SK-N-SH treated with all-trans-retinoic acid at 6 μM for 48 hours (cell line): ENCODE results near the gene DCAF6.

Experiments
- ATAC-seq: fragments of 200-7000 bp; cut with Tn5 transposase; 3 replicates; pipeline ENCODE4 v1.9.1; 2020; ENCODE audit warnings: mild to moderate bottlenecking, moderate library complexity
- ARNTL ChIP-seq: fragments of 450-650 bp; formaldehyde crosslinking; IDR thresholded peaks from 2 replicates; pipeline ENCODE4 v1.5.0; 2020; ENCODE audit warnings: low read depth, mild to moderate bottlenecking, moderate library complexity, borderline replicate concordance
- BACH2 ChIP-seq: fragments of 250-450 bp; sonication (Bioruptor Pico); IDR thresholded peaks from 2 replicates; pipeline ENCODE4 v1.9.0; 2021; ENCODE audit warnings: mild to moderate bottlenecking, borderline replicate concordance
- CSDC2 ChIP-seq: fragments of 250-450 bp; sonication (Bioruptor Pico); IDR thresholded peaks from 2 replicates; pipeline ENCODE4 v1.5.0; 2020; ENCODE audit warnings: mild to moderate bottlenecking, moderate library complexity
- CSRNP3 ChIP-seq: fragments of 250-450 bp; sonication (Bioruptor Pico); IDR thresholded peaks from 2 replicates; pipeline ENCODE4 v1.5.1; 2021; ENCODE audit warnings: mild to moderate bottlenecking, moderate library complexity
- ESRRG ChIP-seq: fragments of 250-450 bp; sonication (Bioruptor Pico); IDR thresholded peaks from 2 replicates; pipeline ENCODE4 v1.6.1; 2021; ENCODE audit warnings: mild to moderate bottlenecking
- GLIS3 ChIP-seq: fragments of 250-450 bp; sonication (Bioruptor Pico); IDR thresholded peaks from 2 replicates; pipeline ENCODE4 v1.5.0; 2020; ENCODE audit warnings: mild to moderate bottlenecking, moderate library complexity
- POU6F1 ChIP-seq: fragments of 250-450 bp; sonication (Bioruptor Pico); IDR thresholded peaks from 2 replicates; pipeline ENCODE4 v1.8.0; 2021; ENCODE audit warnings: low read depth, mild to moderate bottlenecking, moderate library complexity, borderline replicate concordance
- PPARA ChIP-seq: fragments of 250-450 bp; sonication (Bioruptor Pico); IDR thresholded peaks from 2 replicates; pipeline ENCODE4 v1.5.0; 2020; ENCODE audit warnings: mild to moderate bottlenecking, borderline replicate concordance
- RARB ChIP-seq: fragments of 250-450 bp; sonication (Bioruptor Pico); IDR thresholded peaks from 2 replicates; pipeline ENCODE4 v1.8.0; 2021; ENCODE audit warnings: mild to moderate bottlenecking, moderate library complexity
- SNAI2 ChIP-seq: fragments of 250-450 bp; sonication (Bioruptor Pico); IDR thresholded peaks from 2 replicates; pipeline ENCODE4 v1.5.0; 2020; ENCODE audit warnings: mild to moderate bottlenecking, moderate library complexity
- TCF4 ChIP-seq: fragments of 250-450 bp; sonication (Bioruptor Pico); IDR thresholded peaks from 2 replicates; pipeline ENCODE4 v1.8.0; 2021; ENCODE audit warnings: mild to moderate bottlenecking, moderate library complexity, borderline replicate concordance
- TOX ChIP-seq: fragments of 250-450 bp; sonication (Bioruptor Pico); IDR thresholded peaks from 2 replicates; pipeline ENCODE4 v1.8.0; 2021; ENCODE audit warnings: mild to moderate bottlenecking, moderate library complexity, borderline replicate concordance
- TSHZ2 ChIP-seq: fragments of 250-450 bp; sonication (Bioruptor Pico); IDR thresholded peaks from 2 replicates; pipeline ENCODE4 v1.5.0; 2020; ENCODE audit warnings: mild to moderate bottlenecking, moderate library complexity
- ZFP3 ChIP-seq: fragments of 250-450 bp; sonication (Bioruptor Pico); IDR thresholded peaks from 2 replicates; pipeline ENCODE4 v1.5.0; 2020; ENCODE audit warnings: mild to moderate bottlenecking, moderate library complexity
- ZNF565 ChIP-seq: fragments of 450-650 bp; formaldehyde crosslinking; conservative IDR thresholded peaks from 2 replicates; pipeline ENCODE4 v1.5.0; 2020; ENCODE audit warnings: low read depth, mild to moderate bottlenecking, moderate library complexity
- ZNF70 ChIP-seq: fragments of 450-650 bp; formaldehyde crosslinking; IDR thresholded peaks from 2 replicates; pipeline ENCODE4 v1.5.0; 2020; ENCODE audit warnings: mild to moderate bottlenecking, moderate library complexity
- ZNF8 ChIP-seq: fragments of 450-650 bp; formaldehyde crosslinking; IDR thresholded peaks from 2 replicates; pipeline ENCODE4 v1.5.0; 2020; ENCODE audit warnings: mild to moderate bottlenecking, moderate library complexity
- TF ChIP-seq, protein P1 (sequence below): fragments of 250-450 bp; sonication (Bioruptor Pico); IDR thresholded peaks from 2 replicates; pipeline ENCODE4 v1.5.1; 2020; ENCODE audit warnings: low read depth, mild to moderate bottlenecking, moderate library complexity
- TF ChIP-seq, protein P2 (sequence below): fragments of 250-450 bp; sonication (Bioruptor Pico); IDR thresholded peaks from 2 replicates; pipeline ENCODE4 v1.8.0; 2020; ENCODE audit warnings: mild to moderate bottlenecking, moderate library complexity, borderline replicate concordance

Gene DCAF6

DNA sequence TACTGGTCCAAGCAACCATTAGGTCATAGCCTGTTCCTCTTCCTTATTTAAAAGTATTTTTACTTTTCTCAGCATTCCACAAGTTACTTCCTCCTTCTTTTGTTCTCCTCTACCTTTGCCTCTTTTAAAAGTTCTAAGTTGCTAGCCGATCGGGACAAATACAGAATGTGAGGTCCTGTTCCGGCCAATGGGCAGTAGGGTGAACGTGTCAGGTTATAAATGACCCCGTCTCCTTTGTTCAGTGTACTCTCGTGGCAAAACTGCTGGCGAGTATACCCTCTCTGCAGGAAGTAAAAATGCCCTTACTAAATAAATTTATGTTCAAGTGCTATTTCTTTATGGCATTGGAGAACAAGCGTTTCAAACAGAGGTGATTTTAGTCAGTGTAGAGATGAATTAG lies 25.1 kb upstream of the DCAF6 start:
- TF ChIP-seq ZNF8 (CRISPR knock-in tag) (no peak), CSDC2 (CRISPR knock-in tag) (no peak), GLIS3 (CRISPR knock-in tag) (no peak), POU6F1 (CRISPR knock-in tag) (no peak), ARNTL (CRISPR knock-in tag) (no peak), ZNF565 (CRISPR knock-in tag) (no peak), BACH2 (CRISPR knock-in tag) (no peak), CSRNP3 (CRISPR knock-in tag) (no peak), ZNF70 (CRISPR knock-in tag) (no peak), SNAI2 (CRISPR knock-in tag) (no peak), TOX (CRISPR knock-in tag) (no peak), TSHZ2 (CRISPR knock-in tag) (no peak), ESRRG (no peak), PPARA (CRISPR knock-in tag) (no peak), TCF4 (no peak), ZFP3 (CRISPR knock-in tag) (no peak), RARB (CRISPR knock-in tag) (no peak)
- TF ChIP-seq, protein P1, sequence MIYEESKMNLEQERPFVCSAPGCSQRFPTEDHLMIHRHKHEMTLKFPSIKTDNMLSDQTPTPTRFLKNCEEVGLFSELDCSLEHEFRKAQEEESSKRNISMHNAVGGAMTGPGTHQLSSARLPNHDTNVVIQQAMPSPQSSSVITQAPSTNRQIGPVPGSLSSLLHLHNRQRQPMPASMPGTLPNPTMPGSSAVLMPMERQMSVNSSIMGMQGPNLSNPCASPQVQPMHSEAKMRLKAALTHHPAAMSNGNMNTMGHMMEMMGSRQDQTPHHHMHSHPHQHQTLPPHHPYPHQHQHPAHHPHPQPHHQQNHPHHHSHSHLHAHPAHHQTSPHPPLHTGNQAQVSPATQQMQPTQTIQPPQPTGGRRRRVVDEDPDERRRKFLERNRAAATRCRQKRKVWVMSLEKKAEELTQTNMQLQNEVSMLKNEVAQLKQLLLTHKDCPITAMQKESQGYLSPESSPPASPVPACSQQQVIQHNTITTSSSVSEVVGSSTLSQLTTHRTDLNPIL (CRISPR knock-in tag) = no peak
- ATAC-seq = no peak

- TF ChIP-seq ARNTL (CRISPR knock-in tag) = no peak
- TF ChIP-seq SNAI2 (CRISPR knock-in tag) = no peak
- TF ChIP-seq, protein P2, sequence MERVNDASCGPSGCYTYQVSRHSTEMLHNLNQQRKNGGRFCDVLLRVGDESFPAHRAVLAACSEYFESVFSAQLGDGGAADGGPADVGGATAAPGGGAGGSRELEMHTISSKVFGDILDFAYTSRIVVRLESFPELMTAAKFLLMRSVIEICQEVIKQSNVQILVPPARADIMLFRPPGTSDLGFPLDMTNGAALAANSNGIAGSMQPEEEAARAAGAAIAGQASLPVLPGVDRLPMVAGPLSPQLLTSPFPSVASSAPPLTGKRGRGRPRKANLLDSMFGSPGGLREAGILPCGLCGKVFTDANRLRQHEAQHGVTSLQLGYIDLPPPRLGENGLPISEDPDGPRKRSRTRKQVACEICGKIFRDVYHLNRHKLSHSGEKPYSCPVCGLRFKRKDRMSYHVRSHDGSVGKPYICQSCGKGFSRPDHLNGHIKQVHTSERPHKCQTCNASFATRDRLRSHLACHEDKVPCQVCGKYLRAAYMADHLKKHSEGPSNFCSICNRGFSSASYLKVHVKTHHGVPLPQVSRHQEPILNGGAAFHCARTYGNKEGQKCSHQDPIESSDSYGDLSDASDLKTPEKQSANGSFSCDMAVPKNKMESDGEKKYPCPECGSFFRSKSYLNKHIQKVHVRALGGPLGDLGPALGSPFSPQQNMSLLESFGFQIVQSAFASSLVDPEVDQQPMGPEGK (CRISPR knock-in tag) = no peak
- no peak for TF ChIP-seq PPARA (CRISPR knock-in tag)
- TF ChIP-seq, protein P1 (CRISPR knock-in tag) = no peak
- no peak for TF ChIP-seq ZNF565 (CRISPR knock-in tag)
- TF ChIP-seq BACH2 (CRISPR knock-in tag) = no peak
- no peak for TF ChIP-seq ZNF8 (CRISPR knock-in tag)
- no peak for TF ChIP-seq RARB (CRISPR knock-in tag)
- TF ChIP-seq GLIS3 (CRISPR knock-in tag) = no peak
- no peak for ATAC-seq
These were observed 24.2 kb upstream of the DCAF6 start for GRCh38 chr1:167912294-167912693.
